HG02798 (cell line): Measurements from ENCODE around the gene SDK1.

Experiments
- ATAC-seq: cut with Tn5 transposase; IDR thresholded peaks from one replicate; pipeline ENCODE4 v1.9.1; 2021; ENCODE audit warnings: mild to moderate bottlenecking; ENCODE audit not compliant: unreplicated experiment, poor library complexity

Gene SDK1

DNA sequence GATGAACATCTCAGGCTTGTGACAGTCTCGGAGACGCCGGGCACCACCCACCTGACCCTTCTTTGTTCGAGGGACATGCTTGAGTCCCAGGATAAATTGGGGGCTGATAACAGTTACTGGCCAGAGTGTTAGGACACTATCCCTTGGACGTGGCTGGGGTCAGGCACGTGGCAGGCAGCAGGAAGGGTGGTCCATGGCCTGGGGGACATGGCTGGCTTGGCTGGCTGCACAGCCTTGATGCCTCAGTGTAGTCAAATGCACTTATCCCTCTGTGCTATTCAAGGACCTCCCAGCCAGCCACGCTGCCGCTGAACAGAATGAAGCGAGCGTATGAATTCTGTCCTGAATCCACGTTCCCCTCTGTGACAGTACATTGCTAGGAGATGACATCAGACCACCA is 719.0 kb downstream of the SDK1 start:
- no peak for ATAC-seq

DNA sequence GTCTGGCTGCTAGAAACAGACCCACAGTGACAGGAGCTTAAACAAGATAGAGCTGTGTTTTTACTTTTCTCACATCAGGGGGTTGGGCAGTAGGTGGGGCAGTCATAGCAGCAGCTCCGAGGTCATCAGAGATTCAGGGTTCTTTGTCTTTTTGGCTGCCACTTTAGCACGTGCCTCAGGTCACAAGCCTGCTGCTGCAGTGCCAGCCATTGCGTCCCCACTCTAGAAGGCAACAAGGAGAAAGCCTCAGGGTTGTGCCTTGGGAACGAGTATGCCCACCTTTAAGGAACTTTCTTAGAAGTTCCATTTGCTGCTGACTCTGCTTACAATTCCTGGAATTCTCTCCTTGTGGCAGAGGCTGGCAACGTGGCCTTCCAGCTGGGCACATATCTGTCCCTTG is 720.4 kb downstream of the SDK1 start:
- ATAC-seq, result no peak

DNA sequence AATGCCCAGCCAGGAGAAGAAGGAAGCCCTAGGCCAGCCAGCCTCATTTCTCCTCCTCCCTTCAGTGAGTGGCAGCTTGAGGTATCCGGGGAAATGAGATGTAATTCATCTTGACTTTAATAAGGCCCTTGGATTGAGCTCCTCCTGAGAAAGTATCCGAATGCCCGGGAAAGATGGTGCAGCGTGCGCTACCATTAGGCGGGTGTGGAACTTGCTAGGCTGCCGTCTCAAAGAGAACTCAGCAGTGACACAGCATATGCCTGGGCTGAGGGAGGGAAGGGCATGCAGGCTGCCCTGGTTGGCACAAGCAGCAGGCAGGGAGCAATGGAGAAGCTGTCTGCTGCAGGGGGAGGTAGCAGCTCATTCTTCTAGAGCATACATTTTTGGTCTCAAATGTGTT is 721.2 kb downstream of the SDK1 start:
- no peak for ATAC-seq

DNA sequence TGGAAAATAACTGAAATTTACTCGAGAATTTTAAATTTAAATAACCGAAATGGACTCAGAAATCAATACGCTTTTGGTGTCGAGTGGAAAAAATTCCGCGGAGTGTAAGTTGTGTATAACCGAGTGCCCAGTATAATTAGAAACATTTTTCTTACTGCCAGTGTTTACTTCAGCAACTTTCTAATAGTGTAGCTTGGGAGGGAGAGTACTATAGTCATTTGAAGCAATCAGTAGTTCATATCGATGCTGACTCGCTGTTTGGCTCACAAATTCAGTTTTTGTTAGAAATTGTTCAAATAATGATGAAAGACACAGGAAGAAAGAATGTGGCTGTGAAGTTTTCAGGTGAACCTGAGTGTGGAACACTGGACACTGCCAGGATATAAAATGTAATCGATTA is 722.5 kb downstream of the SDK1 start:
- no peak for ATAC-seq

DNA sequence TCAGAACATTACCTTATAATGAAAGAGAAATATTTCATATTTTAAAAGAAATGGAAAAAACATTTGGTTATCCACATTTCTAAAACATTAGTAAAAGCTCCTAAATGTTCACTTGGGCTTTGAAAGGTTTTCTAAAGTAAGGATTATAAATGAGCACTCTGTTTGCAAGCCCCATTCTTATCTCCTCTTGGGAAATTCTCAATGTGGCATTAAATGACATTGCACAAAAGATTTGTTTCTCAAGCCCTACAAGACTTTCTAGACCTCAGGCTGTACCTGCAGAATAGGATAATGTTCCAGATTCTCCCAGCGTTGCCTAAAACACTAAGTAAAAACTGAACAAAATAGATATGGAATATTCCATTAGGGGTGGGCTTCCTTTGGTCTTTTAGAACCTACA is 723.1 kb downstream of the SDK1 start:
- no peak for ATAC-seq

DNA sequence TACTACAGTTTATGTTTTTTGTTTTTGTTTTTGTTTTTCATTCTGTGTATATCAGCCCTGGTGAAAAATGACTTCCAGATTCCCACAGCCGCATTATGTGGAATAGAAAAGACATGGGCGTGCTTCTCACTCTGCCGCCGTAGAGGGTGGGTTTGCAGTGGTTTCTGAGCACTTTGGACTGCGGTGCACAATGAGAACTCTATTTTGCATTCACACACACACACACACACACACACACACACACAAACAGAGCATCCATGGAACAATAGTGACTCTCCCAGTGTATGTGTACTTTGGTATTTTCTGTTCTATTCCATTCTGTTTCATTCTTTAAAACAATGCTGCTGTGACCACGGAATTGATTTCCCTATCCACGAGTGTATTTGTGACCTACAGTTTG is 723.8 kb downstream of the SDK1 start:
- ATAC-seq, result no peak

DNA sequence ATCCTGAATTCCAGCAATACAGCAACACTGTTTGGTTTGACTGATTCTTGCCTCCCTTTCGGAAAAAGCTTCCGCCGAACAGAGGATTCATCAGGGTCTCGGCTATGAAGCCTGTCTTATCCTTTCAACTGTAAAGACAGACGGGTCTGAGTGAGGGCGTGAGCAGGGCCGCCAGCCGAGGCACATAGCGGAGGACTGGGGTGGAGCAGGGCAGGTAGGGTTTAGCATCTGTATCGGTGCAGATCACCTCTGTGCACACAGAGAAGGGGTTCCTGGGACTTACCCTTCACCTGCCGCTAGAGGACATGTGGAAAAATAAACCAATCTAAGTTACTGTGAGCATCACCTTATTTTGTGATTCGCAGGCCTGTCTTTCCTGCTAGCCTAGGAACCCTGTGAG is 724.2 kb downstream of the SDK1 start:
- no peak for ATAC-seq

DNA sequence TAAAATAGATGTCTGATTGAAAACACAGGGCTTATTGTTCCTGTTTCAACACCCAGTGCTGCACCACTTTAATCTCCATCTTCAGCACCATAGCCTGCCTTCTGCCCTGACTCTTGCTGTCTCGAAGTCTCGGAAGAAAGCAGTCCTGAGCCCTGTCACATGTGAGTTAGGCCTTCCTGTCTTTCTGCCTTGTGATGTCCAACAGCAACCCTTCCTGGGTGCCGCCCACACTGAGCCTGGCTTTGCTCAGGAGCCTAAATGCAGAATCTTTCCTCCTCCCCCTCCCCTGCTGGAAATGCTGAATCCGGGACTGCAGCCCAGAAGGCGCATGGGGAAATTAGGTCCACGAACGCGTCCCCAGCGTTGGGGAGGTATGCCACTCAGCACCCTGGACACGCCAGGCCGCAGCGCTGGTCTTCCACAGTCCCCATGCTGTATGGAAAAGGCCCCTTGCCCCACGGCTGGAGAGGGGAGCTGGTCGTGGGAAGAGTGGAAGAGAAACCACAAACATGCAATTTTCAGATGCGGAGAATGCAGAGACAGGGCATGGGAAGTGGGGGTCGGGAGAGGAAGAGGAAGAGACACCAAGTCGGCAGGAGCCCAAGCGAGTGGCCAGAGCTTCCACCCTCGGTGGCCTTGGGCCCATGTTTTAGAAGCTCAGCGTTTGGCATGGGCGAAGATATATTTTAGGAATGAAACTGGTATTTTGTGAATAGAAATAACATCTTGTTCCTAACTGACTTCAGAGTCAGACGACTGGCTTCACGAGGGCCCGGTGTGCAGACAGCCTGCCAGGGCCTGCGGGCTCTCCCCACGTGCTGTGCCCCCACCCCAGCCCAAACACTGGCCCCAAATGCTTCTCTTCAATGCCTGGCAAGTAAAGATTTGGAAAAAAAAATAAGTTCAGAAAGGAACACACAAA is 724.9 kb downstream of the SDK1 start:
- no peak for ATAC-seq

DNA sequence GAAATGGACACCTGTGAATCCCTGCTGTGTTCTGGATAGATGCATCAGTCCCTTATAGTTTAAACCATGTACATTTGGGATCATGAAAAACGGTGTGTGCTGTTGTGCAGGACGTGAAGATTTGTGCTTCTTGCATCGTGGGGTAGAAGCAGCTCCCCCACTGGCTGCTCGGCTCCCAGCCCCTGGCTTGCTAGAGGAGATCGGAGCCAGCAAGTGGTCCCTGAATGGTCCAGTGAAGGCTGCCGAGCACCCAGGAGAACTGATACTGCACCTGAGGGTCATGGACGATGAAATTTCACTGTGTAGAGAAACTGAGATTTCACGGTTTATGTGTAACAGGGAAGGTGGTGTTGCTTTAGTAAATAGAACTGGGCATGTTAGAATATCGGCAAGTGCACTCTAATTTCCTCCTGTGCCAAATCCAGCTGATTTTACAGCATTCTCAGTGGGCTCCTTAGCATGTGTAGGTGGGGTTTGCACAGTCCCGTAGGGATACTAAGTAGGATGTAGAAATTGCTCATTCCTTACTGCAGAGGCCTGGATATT is 726.0 kb downstream of the SDK1 start:
- ATAC-seq, result no peak

DNA sequence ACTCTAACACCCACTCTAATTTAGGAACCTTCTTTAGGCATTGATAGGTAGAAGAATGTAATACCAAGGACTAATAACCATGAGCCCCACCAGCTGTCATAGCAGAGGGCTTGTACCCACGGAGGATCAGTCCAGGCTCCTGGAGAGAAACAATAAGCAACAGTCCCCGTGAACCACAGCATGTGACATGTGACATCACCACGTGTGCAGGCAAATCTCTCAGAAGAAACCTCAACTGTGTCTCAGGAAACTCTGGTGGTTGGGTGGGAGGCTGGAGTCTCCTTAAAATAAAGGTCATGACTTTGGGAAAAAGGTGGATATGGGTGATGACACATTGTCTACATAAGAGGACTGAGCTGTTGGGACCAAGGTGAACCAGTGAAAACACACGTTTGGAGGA is 727.2 kb downstream of the SDK1 start:
- ATAC-seq, result no peak

DNA sequence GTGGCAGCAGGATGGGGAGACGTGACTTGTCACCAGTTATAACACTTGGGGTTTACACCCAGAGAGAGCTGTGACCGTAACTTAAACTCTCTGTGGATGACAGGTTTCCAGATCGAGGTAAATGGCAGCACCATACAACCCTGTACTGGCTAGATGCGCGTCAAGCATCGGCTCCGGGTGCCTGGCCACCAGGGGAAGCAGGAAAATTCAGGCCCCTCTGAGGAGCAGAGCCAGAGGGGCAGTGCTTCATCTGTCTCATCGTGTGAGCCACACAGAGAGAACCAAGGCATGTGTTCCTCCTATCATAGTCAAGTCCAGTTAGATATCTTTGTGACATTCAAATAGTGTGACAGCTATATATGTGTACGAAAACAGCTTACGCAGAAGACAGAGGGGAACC is 728.9 kb downstream of the SDK1 start:
- no peak for ATAC-seq

DNA sequence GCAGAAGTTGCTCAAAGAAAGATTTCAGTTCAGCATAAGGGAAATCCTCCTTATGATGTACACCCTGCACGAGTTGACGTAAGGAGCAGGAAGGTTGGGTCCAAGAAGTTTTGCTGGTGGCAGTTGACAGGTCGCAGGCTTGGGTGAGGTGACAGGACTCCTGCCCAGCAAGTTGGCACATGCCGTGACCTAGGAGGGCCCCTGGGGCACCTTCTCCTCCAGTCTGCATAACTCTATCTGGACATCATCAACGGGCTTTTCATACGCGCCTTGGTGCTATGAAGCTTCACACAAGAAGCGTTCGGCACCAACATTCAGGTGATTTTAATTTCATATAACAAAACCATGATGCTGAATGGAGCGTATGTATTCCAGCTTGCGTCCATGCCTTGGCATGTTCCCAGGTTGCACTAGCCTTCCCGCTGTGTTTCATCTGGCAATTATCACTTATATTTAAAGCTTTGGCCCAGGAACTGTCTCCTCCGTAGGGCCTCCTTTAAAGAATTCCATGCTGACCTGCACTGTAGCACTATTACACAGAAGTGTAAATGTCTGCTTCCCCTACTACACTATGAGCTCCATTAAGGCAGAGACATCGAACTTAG is 729.4 kb downstream of the SDK1 start:
- ATAC-seq, result no peak

DNA sequence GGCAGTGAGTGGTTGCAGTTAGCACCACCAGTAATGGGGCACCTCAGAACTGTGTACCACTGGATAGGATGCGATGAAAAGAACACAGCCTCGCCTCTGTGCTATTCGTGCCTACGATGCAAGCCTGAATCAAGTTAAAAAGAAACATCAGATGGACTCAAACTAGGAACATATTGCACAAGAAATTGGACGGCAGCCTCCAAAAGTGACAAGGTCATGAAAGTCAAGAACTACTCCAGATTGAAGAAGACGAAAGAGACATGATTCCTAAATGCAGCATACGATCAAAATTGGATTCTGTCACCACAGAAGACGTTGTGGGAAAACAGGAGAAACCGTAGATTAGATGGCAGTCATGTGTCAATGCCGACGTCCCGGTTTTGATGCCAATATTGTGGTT is 732.9 kb downstream of the SDK1 start:
- ATAC-seq, result no peak

DNA sequence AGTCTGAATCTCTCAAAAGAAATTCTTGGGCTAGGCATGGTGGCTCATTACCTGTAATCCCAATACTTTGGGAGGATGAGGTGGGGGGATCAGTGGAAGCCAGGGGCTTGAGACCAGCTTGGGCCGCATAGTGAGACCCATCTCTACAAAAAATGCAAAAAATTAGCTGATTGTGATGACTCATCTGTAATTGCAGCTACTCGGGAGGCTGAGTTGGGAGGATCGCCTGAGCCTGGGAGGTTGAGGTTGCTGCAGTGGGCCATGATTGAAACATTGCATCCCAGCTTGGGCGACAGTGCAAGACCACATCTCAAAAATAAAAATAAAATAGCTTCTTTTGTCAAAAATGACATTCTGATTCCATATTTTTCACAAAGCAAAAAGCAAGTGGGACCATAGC is 736.3 kb downstream of the SDK1 start:
- no peak for ATAC-seq

DNA sequence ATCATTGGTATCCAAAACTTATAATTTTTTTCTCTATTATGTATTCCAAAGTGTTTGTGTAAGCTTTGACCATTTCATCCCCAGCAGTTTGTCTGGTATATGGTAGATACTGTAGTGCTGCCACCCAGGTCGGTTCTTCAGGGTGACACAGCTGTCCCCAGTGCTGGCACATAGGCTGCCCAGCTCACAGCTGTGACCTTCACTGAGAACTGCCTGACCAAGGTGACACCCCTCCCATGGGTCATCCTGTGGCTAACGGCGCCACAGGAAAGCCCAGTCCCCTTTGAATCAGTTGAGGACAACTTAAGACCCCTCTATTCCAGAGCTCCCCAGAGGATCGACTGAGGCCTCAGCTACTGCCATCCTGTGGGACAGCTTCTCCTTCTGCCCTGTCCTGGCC is 736.8 kb downstream of the SDK1 start:
- no peak for ATAC-seq

DNA sequence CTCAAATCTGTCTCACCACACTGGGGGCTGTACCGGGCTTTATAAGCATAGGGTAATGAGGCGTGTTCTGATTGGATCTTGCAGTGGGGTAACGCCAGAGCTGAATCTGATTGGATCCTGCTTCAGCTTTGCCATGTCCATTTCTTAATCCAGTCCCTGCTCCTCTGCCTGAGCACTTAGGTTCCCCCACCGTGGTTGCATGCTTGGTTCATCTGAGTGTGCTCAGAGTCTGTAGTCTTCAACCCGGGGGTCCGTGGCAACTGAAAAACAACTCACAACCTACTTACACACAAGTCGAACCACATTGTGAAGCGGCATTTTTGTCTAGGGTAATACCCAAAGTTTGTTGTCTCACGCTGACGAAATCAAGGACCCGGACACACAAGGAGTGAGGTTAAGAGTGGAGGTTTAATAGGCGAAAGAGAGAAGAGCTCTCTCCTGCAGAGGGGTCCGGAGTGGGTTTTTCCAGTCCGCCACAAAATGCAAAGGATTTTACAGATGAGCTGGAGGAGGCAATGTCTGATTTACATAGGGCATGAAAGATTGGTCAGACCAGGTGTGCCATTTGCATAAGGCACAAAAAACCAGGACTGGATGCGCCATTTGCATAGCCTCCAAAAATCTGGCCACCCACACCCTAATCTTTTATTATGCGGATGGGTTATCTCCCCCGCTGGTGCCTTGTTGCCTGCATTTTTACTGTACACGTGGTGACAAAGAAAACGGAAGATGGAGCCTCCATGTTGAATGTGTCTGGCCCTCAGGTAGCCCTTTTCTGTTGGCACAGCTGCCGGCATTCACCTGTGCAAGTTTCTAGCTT is 739.3 kb downstream of the SDK1 start:
- ATAC-seq, result no peak

DNA sequence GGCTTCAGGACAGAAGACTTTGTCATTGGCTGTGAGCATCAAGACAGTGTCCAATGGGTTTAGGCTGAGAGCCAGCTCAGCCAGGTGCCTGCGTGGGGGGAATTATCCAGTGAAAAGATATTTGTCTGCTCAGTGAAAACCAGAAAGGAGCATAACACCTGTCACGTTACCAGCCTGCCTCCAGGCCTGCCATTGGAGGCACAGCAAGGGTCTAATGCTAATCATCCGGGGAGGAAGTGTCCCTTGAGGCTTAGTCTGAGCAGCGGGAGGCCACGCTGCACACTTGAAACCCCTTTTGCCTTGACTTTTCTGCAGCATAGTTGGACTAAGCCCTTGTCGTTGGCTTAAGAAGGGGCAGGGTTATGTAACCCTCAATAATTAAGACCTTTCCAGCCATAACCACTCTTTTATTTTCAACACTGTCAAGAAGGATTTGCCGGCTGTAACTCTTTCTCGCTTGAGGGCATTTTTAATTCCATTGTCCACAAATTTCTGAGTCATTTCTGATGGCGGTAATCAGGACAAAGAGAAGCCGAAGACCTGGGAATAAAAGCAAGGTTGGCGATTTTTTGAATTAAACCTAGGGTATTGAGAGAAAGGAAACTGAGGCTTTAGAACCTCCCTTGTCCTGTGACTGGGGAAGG is 741.5 kb downstream of the SDK1 start:
- no peak for ATAC-seq

DNA sequence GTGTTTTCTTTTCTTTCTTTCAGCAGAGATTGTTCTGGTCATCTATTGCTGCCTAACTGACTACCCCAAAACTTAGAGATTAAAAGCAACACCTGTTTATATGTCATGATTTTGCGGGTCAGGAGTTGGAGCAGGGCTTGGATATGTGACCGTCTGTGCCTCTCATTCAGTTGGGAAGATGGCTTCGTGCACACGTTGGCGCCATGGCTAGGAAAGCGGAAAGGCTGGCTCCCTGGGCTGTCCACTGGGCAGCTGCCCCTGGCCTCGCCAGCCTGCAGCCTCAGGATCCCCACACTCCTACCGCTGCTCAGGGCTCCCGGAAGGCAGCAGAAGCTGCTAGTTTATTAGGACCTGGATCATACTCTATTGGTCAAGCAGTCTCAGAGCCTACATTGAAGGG is 742.9 kb downstream of the SDK1 start:
- ATAC-seq, result no peak

DNA sequence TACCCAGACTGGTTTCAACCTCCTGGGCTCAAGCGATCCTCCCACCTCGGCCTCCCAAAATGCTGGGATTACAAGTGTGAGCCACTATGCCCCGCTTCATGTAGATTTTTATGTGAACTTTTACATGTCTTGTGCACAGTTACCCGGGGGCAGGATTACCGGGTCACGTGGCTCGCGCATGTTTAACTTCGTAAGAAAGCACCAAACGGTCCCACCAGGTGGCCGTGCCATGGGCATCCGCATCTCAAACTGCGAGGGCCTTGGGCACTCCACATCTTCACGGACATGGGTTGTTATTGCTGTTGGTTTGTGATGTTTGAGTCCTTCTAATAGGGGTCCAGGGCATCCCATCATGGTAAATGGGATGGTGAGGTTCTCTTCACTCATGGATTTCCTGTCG is 744.4 kb downstream of the SDK1 start:
- no peak for ATAC-seq

DNA sequence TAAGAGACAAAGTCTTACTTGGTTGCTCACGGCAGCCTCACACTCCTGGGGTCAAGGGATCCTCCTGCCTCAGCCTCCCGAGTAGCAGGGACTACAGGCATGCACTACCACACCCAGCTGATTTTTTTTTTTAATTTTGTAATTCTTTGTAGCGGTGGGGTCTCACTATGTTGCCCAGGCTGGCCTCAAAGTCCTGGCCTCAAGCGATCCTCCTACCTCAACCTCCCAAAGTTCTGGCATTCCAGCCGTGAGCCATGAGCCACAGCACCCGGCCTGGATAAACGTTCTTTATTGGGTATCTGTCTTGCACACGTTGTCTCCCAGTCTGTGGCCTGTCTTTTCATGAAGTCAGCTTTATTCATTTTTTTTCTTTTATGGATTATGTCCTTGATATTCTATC is 744.9 kb downstream of the SDK1 start:
- no peak for ATAC-seq
